Measurements from ENCODE around the gene ERO1A.

The ERO1A gene

GRCh38 chr14:52660832-52661231, 34.5 kb downstream of the ERO1A start:
- DNase-seq (ENCODE audit: low read depth in 2 of 2), result no peak
- TF ChIP-seq CTCF (IDR thresholded peaks at IDR 0.05; ENCODE audit: low read depth, low read length), result no peak
- no peak overlapping the region for H3K4me3 ChIP-seq (replicated peaks in 1 of 2; ENCODE audit: low read depth in 2 of 2, low read length in 2 of 2)

- no peak overlapping the region for H3K4me3 ChIP-seq (replicated peaks in 1 of 2; ENCODE audit: low read depth in 2 of 2, low read length in 2 of 2)
- TF ChIP-seq CTCF (IDR thresholded peaks at IDR 0.05; ENCODE audit: low read depth, low read length), result no peak
- no peak for DNase-seq (ENCODE audit: low read depth in 2 of 2)
These were observed 35.0 kb downstream of the ERO1A start for GRCh38 chr14:52660325-52660724.

GRCh38 chr14:52656905-52657304, 38.5 kb downstream of the ERO1A start:
- no peak for DNase-seq (ENCODE audit: low read depth in 2 of 2)
- no peak overlapping the region for H3K4me3 ChIP-seq (replicated peaks in 1 of 2; ENCODE audit: low read depth in 2 of 2, low read length in 2 of 2)
- no peak for TF ChIP-seq CTCF (IDR thresholded peaks at IDR 0.05; ENCODE audit: low read depth, low read length)

- no peak overlapping the region for H3K4me3 ChIP-seq (replicated peaks in 1 of 2; ENCODE audit: low read depth in 2 of 2, low read length in 2 of 2)
- DNase-seq (ENCODE audit: low read depth in 2 of 2), result peak in 1 of 2 donors; percentile 6
- peak; percentile 8 for TF ChIP-seq CTCF (IDR thresholded peaks at IDR 0.05; ENCODE audit: low read depth, low read length)
These were observed 44.6 kb downstream of the ERO1A start for GRCh38 chr14:52650774-52651173.

- no peak for DNase-seq (ENCODE audit: low read depth in 2 of 2)
- TF ChIP-seq CTCF (IDR thresholded peaks at IDR 0.05; ENCODE audit: low read depth, low read length), result no peak
- no peak overlapping the region for H3K4me3 ChIP-seq (replicated peaks in 1 of 2; ENCODE audit: low read depth in 2 of 2, low read length in 2 of 2)
These were observed 45.8 kb downstream of the ERO1A start for GRCh38 chr14:52649511-52649910.

- TF ChIP-seq CTCF (IDR thresholded peaks at IDR 0.05; ENCODE audit: low read depth, low read length), result no peak
- DNase-seq (ENCODE audit: low read depth in 2 of 2), result no peak
- H3K4me3 ChIP-seq (replicated peaks in 1 of 2; ENCODE audit: low read depth in 2 of 2, low read length in 2 of 2), result no peak overlapping the region
These were observed 53.6 kb downstream of the ERO1A start for GRCh38 chr14:52641745-52642144.

GRCh38 chr14:52640137-52640536, 55.2 kb downstream of the ERO1A start:
- no peak for DNase-seq (ENCODE audit: low read depth in 2 of 2)
- TF ChIP-seq CTCF (IDR thresholded peaks at IDR 0.05; ENCODE audit: low read depth, low read length), result no peak
- H3K4me3 ChIP-seq (replicated peaks in 1 of 2; ENCODE audit: low read depth in 2 of 2, low read length in 2 of 2), result no peak overlapping the region
